ENCODE data around the gene HIGD1B. TPM values are rescaled to one million over a fixed set of nuclear protein-coding genes. Genes with fewer than 3 reads are reported as not detected.

The HIGD1B gene
- total RNA-seq, 1 donor from 2014 or later: not detected

GRCh38 chr17:44881145-44881544, 33.5 kb downstream of the HIGD1B start:
- Histone ChIP-seq H2AFZ (ENCODE audit: low read depth, low read length) (no peak overlapping the region), H3K4me1 (ENCODE audit: insufficient read depth, low read length) (no peaks in the 10 kb centered on the region), H3K9me3 (ENCODE audit: insufficient read depth, low read depth, low read length) (no peaks in the 10 kb centered on the region), H3K36me3 (ENCODE audit: insufficient read depth, low read length) (peaks cover 50% of the 10 kb centered on the region), H3K4me2 (ENCODE audit: low read length) (no peak overlapping the region), H4K20me1 (ENCODE audit: insufficient read depth, low read length) (peaks cover 22% of the 10 kb centered on the region), H3K4me3 (ENCODE audit: insufficient read depth, low read depth, low read length) (no peak overlapping the region), H3K9ac (ENCODE audit: low read length) (no peak overlapping the region), H3K79me2 (ENCODE audit: insufficient read depth, low read length) (no peaks in the 10 kb centered on the region), H3K27ac (ENCODE audit: low read depth, low read length) (no peak overlapping the region), H3K27me3 (ENCODE audit: insufficient read depth, low read length) (no peaks in the 10 kb centered on the region)
- Mint-ChIP-seq H3K9me3 (ENCODE audit: unreplicated experiment) (no peaks in the 10 kb centered on the region), H3K4me1 (ENCODE audit: low read depth, unreplicated experiment) (peaks cover 2% of the 10 kb centered on the region), H3K27ac (ENCODE audit: unreplicated experiment) (no peak overlapping the region), H3K36me3 (ENCODE audit: low read depth, unreplicated experiment) (peaks cover 23% of the 10 kb centered on the region), H3K4me3 (ENCODE audit: unreplicated experiment) (no peak overlapping the region), H3K27me3 (ENCODE audit: low read depth, unreplicated experiment) (no peaks in the 10 kb centered on the region)
- TF ChIP-seq EZH2 (IDR thresholded peaks at IDR 0.05; ENCODE audit: insufficient read depth, low read length) (no peak), CTCF (IDR thresholded peaks at IDR 0.05; ENCODE audit: insufficient read depth, low read depth, low read length) (no peak)
- FAIRE-seq: no peak
- no peak for DNase-seq (ENCODE audit: low read depth)

GRCh38 chr17:44884941-44885340, 37.3 kb downstream of the HIGD1B start:
- FAIRE-seq: no peak
- H3K9me3 Mint-ChIP-seq (ENCODE audit: unreplicated experiment): no peaks in the 10 kb centered on the region
- Histone ChIP-seq H3K27ac (ENCODE audit: low read depth, low read length) (no peak overlapping the region), H3K27me3 (ENCODE audit: insufficient read depth, low read length) (no peaks in the 10 kb centered on the region), H3K36me3 (ENCODE audit: insufficient read depth, low read length) (peaks cover 39% of the 10 kb centered on the region), H3K9me3 (ENCODE audit: insufficient read depth, low read depth, low read length) (no peaks in the 10 kb centered on the region), H3K4me1 (ENCODE audit: insufficient read depth, low read length) (peaks cover 5% of the 10 kb centered on the region), H3K4me2 (ENCODE audit: low read length) (no peak overlapping the region), H3K4me3 (ENCODE audit: insufficient read depth, low read depth, low read length) (no peak overlapping the region), H4K20me1 (ENCODE audit: insufficient read depth, low read length) (peaks cover 40% of the 10 kb centered on the region), H2AFZ (ENCODE audit: low read depth, low read length) (no peak overlapping the region), H3K79me2 (ENCODE audit: insufficient read depth, low read length) (peaks cover 36% of the 10 kb centered on the region), H3K9ac (ENCODE audit: low read length) (no peak overlapping the region)
- TF ChIP-seq EZH2 (IDR thresholded peaks at IDR 0.05; ENCODE audit: insufficient read depth, low read length): no peak
- no peak for TF ChIP-seq CTCF (IDR thresholded peaks at IDR 0.05; ENCODE audit: insufficient read depth, low read depth, low read length)
- H3K4me1 Mint-ChIP-seq (ENCODE audit: low read depth, unreplicated experiment): peaks cover 2% of the 10 kb centered on the region
- peaks cover 21% of the 10 kb centered on the region for H3K36me3 Mint-ChIP-seq (ENCODE audit: low read depth, unreplicated experiment)
- H3K27ac Mint-ChIP-seq (ENCODE audit: unreplicated experiment): peak overlapping the region; percentile 63
- no peaks in the 10 kb centered on the region for H3K27me3 Mint-ChIP-seq (ENCODE audit: low read depth, unreplicated experiment)
- DNase-seq (ENCODE audit: low read depth): peak; percentile 49
- H3K4me3 Mint-ChIP-seq (ENCODE audit: unreplicated experiment): no peak overlapping the region

- Histone ChIP-seq H3K27me3 (ENCODE audit: insufficient read depth, low read length) (no peaks in the 10 kb centered on the region), H3K9ac (ENCODE audit: low read length) (no peak overlapping the region), H3K9me3 (ENCODE audit: insufficient read depth, low read depth, low read length) (no peaks in the 10 kb centered on the region), H3K79me2 (ENCODE audit: insufficient read depth, low read length) (peaks cover 57% of the 10 kb centered on the region), H3K4me2 (ENCODE audit: low read length) (no peak overlapping the region), H3K4me1 (ENCODE audit: insufficient read depth, low read length) (peaks cover 5% of the 10 kb centered on the region), H3K27ac (ENCODE audit: low read depth, low read length) (no peak overlapping the region), H3K36me3 (ENCODE audit: insufficient read depth, low read length) (peaks cover 33% of the 10 kb centered on the region), H2AFZ (ENCODE audit: low read depth, low read length) (no peak overlapping the region), H3K4me3 (ENCODE audit: insufficient read depth, low read depth, low read length) (no peak overlapping the region), H4K20me1 (ENCODE audit: insufficient read depth, low read length) (peaks cover 53% of the 10 kb centered on the region)
- no peak for FAIRE-seq
- no peak overlapping the region for H3K4me3 Mint-ChIP-seq (ENCODE audit: unreplicated experiment)
- H3K9me3 Mint-ChIP-seq (ENCODE audit: unreplicated experiment): no peaks in the 10 kb centered on the region
- DNase-seq (ENCODE audit: low read depth): no peak
- H3K27me3 Mint-ChIP-seq (ENCODE audit: low read depth, unreplicated experiment): no peaks in the 10 kb centered on the region
- TF ChIP-seq EZH2 (IDR thresholded peaks at IDR 0.05; ENCODE audit: insufficient read depth, low read length) (no peak), CTCF (IDR thresholded peaks at IDR 0.05; ENCODE audit: insufficient read depth, low read depth, low read length) (no peak)
- H3K36me3 Mint-ChIP-seq (ENCODE audit: low read depth, unreplicated experiment): peaks cover 14% of the 10 kb centered on the region
- no peaks in the 10 kb centered on the region for H3K4me1 Mint-ChIP-seq (ENCODE audit: low read depth, unreplicated experiment)
- H3K27ac Mint-ChIP-seq (ENCODE audit: unreplicated experiment): no peak overlapping the region
These were observed 39.3 kb downstream of the HIGD1B start for GRCh38 chr17:44887016-44887415.

Data from astrocyte (in vitro differentiated cells and primary cell).